ENCODE results near the gene MMP28.

MMP28 gene

GRCh38 chr17:35744830-35745229 lies 50.6 kb downstream of the MMP28 start:
- peaks cover 3% of the 10 kb centered on the region for H3K4me1 ChIP-seq (ENCODE audit: insufficient read depth, low read length, severe bottlenecking)
- H3K9ac ChIP-seq (ENCODE audit: low read length) = no peak overlapping the region
- no peak overlapping the region for H2AFZ ChIP-seq (ENCODE audit: low read length)
- H3K27ac ChIP-seq (ENCODE audit: low read depth, low read length, poor library complexity, severe bottlenecking) = no peak overlapping the region
- no peaks in the 10 kb centered on the region for H3K9me3 ChIP-seq (ENCODE audit: low read length)
- H3K79me2 ChIP-seq (ENCODE audit: insufficient read depth, low read length) = no peaks in the 10 kb centered on the region
- H3K9me2 ChIP-seq (ENCODE audit: low read depth, low read length) = no peaks in the 10 kb centered on the region
- no peaks in the 10 kb centered on the region for H4K20me1 ChIP-seq (ENCODE audit: insufficient read depth, low read length)
- H3F3A ChIP-seq (ENCODE audit: insufficient read depth, low read length) = no peaks in the 10 kb centered on the region
- peaks cover 6% of the 10 kb centered on the region; the same call in 1 of the 2 replicates for H3K27me3 ChIP-seq (ENCODE audit: insufficient read depth, low read length)
- H3K4me2 ChIP-seq (ENCODE audit: low read length) = no peak overlapping the region
- TF ChIP-seq EZH2 (IDR thresholded peaks at IDR 0.05; ENCODE audit: borderline replicate concordance, low read length) = no peak
- no peak for TF ChIP-seq CTCF (IDR thresholded peaks at IDR 0.05; ENCODE audit: low read length)
- H3K4me3 ChIP-seq (ENCODE audit: low read depth, low read length, poor library complexity, severe bottlenecking) = no peak overlapping the region
- H3K36me3 ChIP-seq (ENCODE audit: insufficient read depth, low read length) = no peaks in the 10 kb centered on the region

DNA sequence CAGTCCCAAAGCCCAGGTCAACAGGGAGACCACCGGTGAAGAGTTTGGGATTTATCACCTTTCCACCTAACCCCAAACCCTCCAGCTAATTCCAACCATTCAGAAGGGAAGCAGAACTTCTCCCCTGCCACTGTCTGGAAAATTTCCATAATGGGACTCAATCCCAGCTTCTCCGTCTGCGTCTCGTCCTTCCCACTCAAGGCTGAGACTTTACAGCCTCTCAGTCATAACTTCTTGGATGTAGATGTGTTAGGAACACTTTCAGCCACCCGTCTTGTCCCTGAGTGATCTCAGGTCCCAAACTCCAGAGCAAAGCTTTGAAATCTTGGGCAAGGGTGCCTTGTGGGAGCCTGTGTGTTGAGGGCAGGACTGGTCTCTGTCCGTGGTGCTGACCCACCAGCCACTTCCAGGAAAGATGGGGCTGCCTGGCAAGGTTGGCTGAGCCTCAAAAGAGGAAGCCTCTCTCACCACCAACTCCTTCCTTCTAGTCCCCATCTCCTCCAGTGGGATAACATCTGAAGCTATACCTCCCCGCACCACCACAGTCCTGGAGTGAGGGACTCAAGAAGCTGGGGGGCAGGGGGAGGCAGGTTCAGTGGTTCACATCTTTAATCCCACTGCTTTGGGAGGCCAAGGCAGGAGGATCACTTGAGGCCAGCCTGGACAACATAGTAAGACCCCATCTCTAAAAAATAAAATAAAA lies 51.7 kb downstream of the MMP28 start:
- TF ChIP-seq CTCF (IDR thresholded peaks at IDR 0.05; ENCODE audit: low read length) (no peak), EZH2 (IDR thresholded peaks at IDR 0.05; ENCODE audit: borderline replicate concordance, low read length) (no peak)
- H2AFZ ChIP-seq (ENCODE audit: low read length) = no peak overlapping the region

GRCh38 chr17:35742896-35743477 lies 52.5 kb downstream of the MMP28 start:
- Histone ChIP-seq H3K9ac (ENCODE audit: low read length) (no peak overlapping the region), H3K36me3 (ENCODE audit: insufficient read depth, low read length) (no peaks in the 10 kb centered on the region), H3K9me2 (ENCODE audit: low read depth, low read length) (no peaks in the 10 kb centered on the region), H3F3A (ENCODE audit: insufficient read depth, low read length) (no peaks in the 10 kb centered on the region), H2AFZ (ENCODE audit: low read length) (no peak overlapping the region), H3K27me3 (ENCODE audit: insufficient read depth, low read length) (no peaks in the 10 kb centered on the region), H3K4me1 (ENCODE audit: insufficient read depth, low read length, severe bottlenecking) (no peaks in the 10 kb centered on the region), H3K79me2 (ENCODE audit: insufficient read depth, low read length) (no peaks in the 10 kb centered on the region), H3K4me3 (ENCODE audit: low read depth, low read length, poor library complexity, severe bottlenecking) (no peak overlapping the region), H4K20me1 (ENCODE audit: insufficient read depth, low read length) (no peaks in the 10 kb centered on the region), H3K27ac (ENCODE audit: low read depth, low read length, poor library complexity, severe bottlenecking) (no peak overlapping the region), H3K9me3 (ENCODE audit: low read length) (no peaks in the 10 kb centered on the region), H3K4me2 (ENCODE audit: low read length) (no peak overlapping the region)
- TF ChIP-seq EZH2 (IDR thresholded peaks at IDR 0.05; ENCODE audit: borderline replicate concordance, low read length) = no peak
- no peak for TF ChIP-seq CTCF (IDR thresholded peaks at IDR 0.05; ENCODE audit: low read length)

More for the DNA sequence above, 51.7 kb downstream of the MMP28 start:
- H3K9me3 ChIP-seq (ENCODE audit: low read length) = no peaks in the 10 kb centered on the region
- no peak overlapping the region for H3K4me3 ChIP-seq (ENCODE audit: low read depth, low read length, poor library complexity, severe bottlenecking)
- no peak overlapping the region for H3K9ac ChIP-seq (ENCODE audit: low read length)
- no peaks in the 10 kb centered on the region for H3K27me3 ChIP-seq (ENCODE audit: insufficient read depth, low read length)
- no peaks in the 10 kb centered on the region for H4K20me1 ChIP-seq (ENCODE audit: insufficient read depth, low read length)
- no peak overlapping the region for H3K27ac ChIP-seq (ENCODE audit: low read depth, low read length, poor library complexity, severe bottlenecking)
- H3K4me2 ChIP-seq (ENCODE audit: low read length) = no peak overlapping the region
- no peaks in the 10 kb centered on the region for H3K36me3 ChIP-seq (ENCODE audit: insufficient read depth, low read length)
- no peaks in the 10 kb centered on the region for H3K4me1 ChIP-seq (ENCODE audit: insufficient read depth, low read length, severe bottlenecking)
- H3F3A ChIP-seq (ENCODE audit: insufficient read depth, low read length) = no peaks in the 10 kb centered on the region
- H3K9me2 ChIP-seq (ENCODE audit: low read depth, low read length) = no peaks in the 10 kb centered on the region
- H3K79me2 ChIP-seq (ENCODE audit: insufficient read depth, low read length) = no peaks in the 10 kb centered on the region
